ENCODE data around the gene WDR11. TPM values are rescaled to one million over a fixed set of nuclear protein-coding genes. Genes with fewer than 3 reads are reported as not detected.

Gene WDR11
- polyA plus RNA-seq, 3 donors: 32.9 to 68.0 (median 50.1) TPM

- no peak overlapping the region for H2AFZ ChIP-seq (ENCODE audit: insufficient read depth, low read depth, low read length, poor library complexity, severe bottlenecking)
- no peak overlapping the region for H3K4me3 Mint-ChIP-seq
- intact Hi-C loops (cut with micrococcal nuclease): no loop called here
- H3K27ac Mint-ChIP-seq: peak overlapping the region in 2 of 7 donors; percentile 5 to 26
- TF ChIP-seq CTCF (IDR thresholded peaks at IDR 0.05): no peak
- H3K36me3 ChIP-seq (replicated peaks in 1 of 2; ENCODE audit: control insufficient read depth in 1 of 2, insufficient read depth in 2 of 2, low read length in 2 of 2): peaks cover 75 to 96% of the 10 kb centered on the region in 2 donors
- H3K9me3 ChIP-seq (replicated peaks in 1 of 2; ENCODE audit: control insufficient read depth in 1 of 2, insufficient read depth in 1 of 2, low read length in 2 of 2): no peaks in the 10 kb centered on the region
- H4K20me1 ChIP-seq (ENCODE audit: insufficient read depth, low read length): peaks cover 36% of the 10 kb centered on the region
- H3K27ac ChIP-seq (ENCODE audit: low read depth in 1 of 2, low read length in 2 of 2): no peak overlapping the region
- H3K9ac ChIP-seq (ENCODE audit: insufficient read depth, low read length, poor library complexity, severe bottlenecking): no peak overlapping the region
- no peaks in the 10 kb centered on the region for H3K4me1 Mint-ChIP-seq
- H3K79me2 ChIP-seq (ENCODE audit: insufficient read depth, low read length): peaks cover 10% of the 10 kb centered on the region
- H3K36me3 Mint-ChIP-seq: peaks cover 63% of the 10 kb centered on the region in 2 donors
- DNase-seq: no peak
- H3K4me1 ChIP-seq (ENCODE audit: control insufficient read depth in 1 of 2, insufficient read depth in 2 of 2, low read length in 2 of 2): no peaks in the 10 kb centered on the region
- H3K4me2 ChIP-seq (replicated peaks; ENCODE audit: extremely low read depth, low read length, poor library complexity, severe bottlenecking): no peak overlapping the region
- no peak overlapping the region for H3K4me3 ChIP-seq (replicated peaks in 1 of 3; ENCODE audit: low read depth in 2 of 3, low read length in 3 of 3)
- no peaks in the 10 kb centered on the region for H3K27me3 Mint-ChIP-seq (ENCODE audit: low read depth in 3 of 3)
- no peaks in the 10 kb centered on the region for H3K27me3 ChIP-seq (ENCODE audit: control insufficient read depth in 2 of 2, insufficient read depth in 2 of 2, low read length in 2 of 2)
- no CpG with 5 or more reads among the region's 2 CpGs for WGBS (ENCODE audit: insufficient coverage)
- no peaks in the 10 kb centered on the region for H3K9me3 Mint-ChIP-seq
Measured at GRCh38 chr10:120861178-120861855, 10.2 kb downstream of the WDR11 start.

GRCh38 chr10:120873741-120874140 is 22.6 kb downstream of the WDR11 start:
- Histone ChIP-seq H2AFZ (ENCODE audit: insufficient read depth, low read depth, low read length, poor library complexity, severe bottlenecking) (no peak overlapping the region), H3K36me3 (replicated peaks in 1 of 2; ENCODE audit: control insufficient read depth in 1 of 2, insufficient read depth in 2 of 2, low read length in 2 of 2) (peaks cover 77 to 100% of the 10 kb centered on the region in 2 donors), H3K79me2 (ENCODE audit: insufficient read depth, low read length) (no peaks in the 10 kb centered on the region), H3K4me1 (ENCODE audit: control insufficient read depth in 1 of 2, insufficient read depth in 2 of 2, low read length in 2 of 2) (no peaks in the 10 kb centered on the region), H3K9me3 (replicated peaks in 1 of 2; ENCODE audit: control insufficient read depth in 1 of 2, insufficient read depth in 1 of 2, low read length in 2 of 2) (no peaks in the 10 kb centered on the region), H3K27me3 (ENCODE audit: control insufficient read depth in 2 of 2, insufficient read depth in 2 of 2, low read length in 2 of 2) (no peaks in the 10 kb centered on the region), H3K4me3 (replicated peaks in 1 of 3; ENCODE audit: low read depth in 2 of 3, low read length in 3 of 3) (no peak overlapping the region), H3K4me2 (replicated peaks; ENCODE audit: extremely low read depth, low read length, poor library complexity, severe bottlenecking) (no peak overlapping the region), H3K9ac (ENCODE audit: insufficient read depth, low read length, poor library complexity, severe bottlenecking) (no peak overlapping the region), H4K20me1 (ENCODE audit: insufficient read depth, low read length) (no peaks in the 10 kb centered on the region), H3K27ac (ENCODE audit: low read depth in 1 of 2, low read length in 2 of 2) (no peak overlapping the region)
- intact Hi-C loops (cut with micrococcal nuclease): no loop called here
- DNase-seq: no peak
- Mint-ChIP-seq H3K9me3 (peaks cover 0 to 3% (median 0%) of the 10 kb centered on the region in 7 donors), H3K36me3 (peaks cover 66 to 83% of the 10 kb centered on the region in 2 donors), H3K27ac (no peak overlapping the region), H3K4me3 (no peak overlapping the region), H3K27me3 (ENCODE audit: low read depth in 3 of 3) (no peaks in the 10 kb centered on the region), H3K4me1 (no peaks in the 10 kb centered on the region)
- TF ChIP-seq CTCF (IDR thresholded peaks at IDR 0.05): no peak

Data from CD14-positive monocyte (primary cell).